Pons (tissue), 1 donor: ENCODE results near the gene GPR27.

Source experiments
- DNase-seq: peaks from one replicate; pipeline ENCODE4 v3.0.0-alpha.2; 2016; ENCODE audit warnings: low spot score

GPR27 gene

GRCh38 chr3:71786217-71786549 lies 32.5 kb downstream of the GPR27 start:
- no peak for DNase-seq

- DNase-seq: no peak
These were observed 32.9 kb downstream of the GPR27 start for GRCh38 chr3:71786551-71786950.

GRCh38 chr3:71787851-71788405 lies 34.3 kb downstream of the GPR27 start:
- DNase-seq: no peak

- DNase-seq: no peak
These were observed 36.3 kb downstream of the GPR27 start for GRCh38 chr3:71789922-71790321.

- DNase-seq: no peak
These were observed 38.0 kb downstream of the GPR27 start for GRCh38 chr3:71791634-71792033.

GRCh38 chr3:71796290-71796689 lies 42.6 kb downstream of the GPR27 start:
- no peak for DNase-seq

GRCh38 chr3:71797455-71797854 lies 43.8 kb downstream of the GPR27 start:
- no peak for DNase-seq

- no peak for DNase-seq
These were observed 46.4 kb downstream of the GPR27 start for GRCh38 chr3:71800023-71800422.

- DNase-seq: no peak
These were observed 48.3 kb downstream of the GPR27 start for GRCh38 chr3:71801986-71802385.

- no peak for DNase-seq
These were observed 49.6 kb downstream of the GPR27 start for GRCh38 chr3:71803248-71803647.

GRCh38 chr3:71805199-71805598 lies 51.5 kb downstream of the GPR27 start:
- DNase-seq: no peak

GRCh38 chr3:71805691-71806090 lies 52.0 kb downstream of the GPR27 start:
- DNase-seq: no peak
